Measurements from ENCODE around the gene SPTBN5. TPM values are rescaled to one million over a fixed set of nuclear protein-coding genes. Genes with fewer than 3 reads are reported as not detected.
A peak's percentile ranks its signal among the peaks of the same experiment; 100 is the strongest.

The SPTBN5 gene
- 6.8 and 15.0 TPM in 2 replicates for total RNA-seq

DNA sequence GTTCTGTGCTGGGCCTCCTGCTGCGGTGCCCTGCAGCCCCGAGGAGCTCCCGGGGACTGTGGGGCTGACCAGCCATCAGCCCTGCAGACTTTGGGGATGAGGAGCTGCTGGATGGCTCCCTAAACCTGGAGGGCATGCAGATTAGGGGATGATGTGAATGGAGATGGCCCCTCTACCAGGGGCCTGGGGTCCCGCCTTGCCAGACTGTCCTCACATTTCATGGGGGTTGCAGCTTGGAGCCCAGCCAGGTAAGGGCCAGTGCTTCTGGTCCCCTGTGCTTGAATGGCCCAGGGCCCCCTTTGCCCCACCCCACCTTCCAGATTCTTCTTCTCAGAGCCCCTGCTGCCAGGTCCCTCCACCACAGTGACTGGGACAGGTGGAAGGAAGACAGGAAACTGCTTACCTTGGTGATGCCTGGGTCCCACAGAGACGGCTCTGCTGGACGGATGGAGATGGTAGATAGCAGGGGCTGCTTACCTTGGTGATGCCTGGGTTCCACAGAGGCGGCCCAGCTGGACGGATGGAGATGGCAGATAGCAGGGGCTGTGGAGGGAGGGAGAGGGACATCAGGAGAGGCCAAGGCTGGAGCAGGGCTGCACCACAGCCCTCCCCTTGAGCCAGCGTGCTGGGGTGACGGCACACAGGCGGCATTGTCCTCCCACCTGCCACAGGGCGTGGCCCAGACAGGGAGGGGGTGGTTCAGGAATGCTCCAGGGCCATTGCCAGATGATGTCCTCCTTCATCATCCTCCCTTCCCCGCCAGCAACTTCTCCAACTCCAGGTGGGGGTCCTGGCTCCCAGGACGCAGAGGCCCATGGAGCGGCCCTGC, at the start of gene SPTBN5:
SPTBN5 (minus strand) TSS at position 632 of the 829 bp plus-strand sequence; CDS start at position 76, 556 bp downstream.
- no peak for DNase-seq (ENCODE audit: extremely low read depth, low read depth, low spot score)

DNA sequence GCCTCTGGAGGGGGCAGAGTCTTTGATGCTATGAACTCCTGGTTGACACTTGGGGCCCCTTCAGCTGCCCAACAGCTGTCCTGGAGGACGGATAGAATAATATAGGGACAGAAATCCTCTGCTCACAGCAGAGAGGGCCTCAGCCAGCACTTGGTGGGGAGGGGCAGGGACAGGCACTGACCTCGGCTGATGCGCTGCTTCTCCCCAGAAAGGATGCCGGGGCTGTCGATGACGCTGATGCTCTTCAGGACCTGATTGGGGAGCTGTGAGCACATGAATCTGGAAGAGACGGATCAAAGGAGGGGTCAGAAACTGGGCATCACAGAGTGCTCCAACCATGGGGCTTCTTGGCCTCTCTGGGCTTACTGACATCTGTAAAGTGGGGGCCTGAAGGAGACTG, 49.0 kb upstream of the SPTBN5 start:
- DNase-seq (ENCODE audit: extremely low read depth, low read depth, low spot score), result no peak

DNA sequence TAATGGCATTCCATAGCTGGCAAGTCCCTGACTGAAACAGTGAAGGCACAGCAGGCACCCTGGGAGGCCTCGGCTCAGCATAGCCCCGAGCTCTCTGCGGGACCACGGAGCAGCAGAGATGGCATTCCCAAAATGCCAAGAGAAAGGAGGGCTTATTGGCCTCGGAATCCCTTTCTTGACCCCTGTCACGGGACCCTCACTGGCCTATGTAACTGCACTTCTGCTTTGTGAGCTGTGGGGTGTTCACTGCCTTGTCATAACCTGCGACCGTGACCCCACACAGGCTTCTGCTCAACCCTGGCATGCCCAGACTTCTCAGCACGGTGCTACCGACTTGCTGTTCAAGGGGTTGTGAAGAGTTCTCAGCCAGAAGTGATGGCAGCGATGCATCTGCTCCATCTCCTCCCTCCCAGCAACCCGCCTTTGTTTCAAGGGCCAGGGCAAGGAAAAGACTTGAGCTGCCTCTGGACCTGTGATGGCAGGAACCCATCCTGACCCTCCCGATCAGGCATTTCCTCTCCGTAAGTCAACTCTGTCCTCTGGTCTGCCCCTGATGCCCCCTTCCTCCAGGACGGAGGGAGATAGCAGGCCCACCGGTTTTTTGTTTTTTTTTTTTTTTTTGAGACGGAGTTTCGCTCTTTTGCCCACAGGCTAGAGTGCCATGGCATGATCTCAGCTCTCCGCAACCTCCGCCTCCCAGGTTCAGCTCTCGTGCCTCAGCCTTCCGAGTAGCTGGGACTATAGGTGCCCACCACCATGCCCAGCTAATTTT, 48.0 kb upstream of the SPTBN5 start:
- DNase-seq (ENCODE audit: extremely low read depth, low read depth, low spot score), result no peak

DNA sequence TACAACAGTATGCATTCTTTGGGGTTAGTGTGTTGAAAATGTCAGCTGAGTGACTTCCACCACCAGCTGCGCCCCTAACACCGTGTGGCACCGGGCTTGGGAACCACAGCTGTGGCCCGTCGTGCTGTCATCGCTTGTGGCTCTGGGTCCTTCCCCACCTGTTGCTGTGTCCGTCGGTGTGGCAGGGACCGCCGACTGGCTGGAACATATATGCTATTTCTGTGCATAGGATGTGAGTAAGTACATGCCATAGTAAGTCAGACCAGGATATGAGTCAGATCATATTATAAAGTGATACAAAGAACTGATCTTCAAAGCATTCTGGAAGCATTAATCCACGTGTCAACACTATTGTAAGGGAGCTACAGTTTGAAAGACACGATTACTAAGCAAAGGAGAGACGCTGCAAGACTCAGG, 46.6 kb upstream of the SPTBN5 start:
- no peak for DNase-seq (ENCODE audit: extremely low read depth, low read depth, low spot score)

DNA sequence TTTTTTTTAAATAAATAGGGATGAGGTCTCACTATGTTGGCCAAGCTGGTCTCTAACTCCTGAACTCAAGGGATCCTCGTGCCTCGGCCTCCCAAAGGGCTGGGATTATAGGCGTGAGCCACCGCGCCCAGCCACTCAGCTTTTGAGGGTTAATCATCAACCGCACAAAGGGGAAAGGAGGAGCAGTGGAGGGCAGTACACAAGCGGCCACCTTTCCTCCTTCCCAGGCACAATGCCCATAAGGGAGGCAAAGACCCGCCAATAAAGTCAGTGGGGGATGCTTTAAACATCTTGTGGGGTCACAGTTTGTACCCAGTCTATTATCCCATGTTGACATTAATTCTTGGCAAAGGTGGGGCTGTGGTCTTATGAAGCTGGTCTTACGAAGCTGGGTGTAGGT, 46.1 kb upstream of the SPTBN5 start:
- DNase-seq (ENCODE audit: extremely low read depth, low read depth, low spot score), result no peak

DNA sequence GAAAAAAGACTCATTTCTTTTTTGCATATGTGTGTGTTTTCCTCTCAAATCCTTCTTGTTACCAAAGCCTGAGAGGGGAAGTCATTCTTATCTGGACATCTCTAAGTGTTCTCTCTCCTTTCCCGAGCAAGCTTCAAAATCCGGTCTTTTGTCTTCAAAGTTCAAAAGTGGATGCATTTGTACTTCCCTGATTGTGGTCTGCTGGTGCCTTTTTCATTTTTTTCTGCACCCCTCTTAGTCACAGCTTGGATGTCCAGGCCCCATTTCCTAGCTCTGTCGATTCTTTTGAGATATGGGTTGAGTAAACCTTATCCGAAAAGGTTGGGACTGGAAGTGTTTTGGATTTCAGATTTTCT, 43.7 kb upstream of the SPTBN5 start:
- DNase-seq (ENCODE audit: extremely low read depth, low read depth, low spot score), result no peak

DNA sequence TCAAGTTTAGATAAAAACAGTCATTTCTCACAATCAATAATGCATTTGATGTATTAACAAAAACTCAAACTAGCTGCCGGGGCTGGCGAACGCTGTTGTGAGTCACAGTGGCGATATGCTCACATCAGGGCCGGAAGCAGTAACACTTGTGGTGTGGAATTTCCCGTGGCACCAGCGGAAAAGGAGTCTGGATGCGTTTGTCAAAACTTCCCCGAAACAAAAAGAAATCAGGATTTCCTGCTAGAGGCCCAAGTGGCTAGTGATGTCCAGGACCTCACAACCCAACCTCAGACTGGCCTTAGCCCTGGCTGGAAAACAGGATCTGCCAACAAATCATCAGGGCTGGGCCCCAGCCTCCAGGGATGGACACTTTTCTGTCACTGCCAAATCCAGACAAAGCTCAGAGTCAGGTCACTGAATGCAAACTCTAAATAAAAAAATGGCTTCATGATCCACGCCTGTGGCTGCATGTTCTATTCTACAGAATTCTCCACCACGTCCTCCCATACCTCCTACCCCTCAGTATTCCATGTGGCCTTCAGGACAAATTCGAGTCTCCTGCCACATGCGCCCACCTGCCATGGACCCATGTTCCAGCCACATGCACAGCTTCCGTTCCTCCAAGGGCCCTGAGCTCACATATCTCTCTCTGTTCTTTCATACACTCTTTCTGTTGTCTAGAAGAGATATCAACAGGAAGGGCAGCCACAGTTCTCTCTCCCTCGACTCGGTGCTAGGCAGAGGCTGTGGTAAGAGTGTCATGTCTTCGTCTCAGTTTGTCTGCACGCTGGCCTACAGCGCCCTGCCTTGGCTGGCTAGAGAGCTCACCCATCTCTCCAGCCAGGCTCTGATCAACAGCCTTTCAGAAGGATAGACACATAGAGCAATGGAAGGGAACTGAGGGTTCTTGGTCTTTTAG, 43.1 kb upstream of the SPTBN5 start:
- peak; percentile 93 for DNase-seq (ENCODE audit: extremely low read depth, low read depth, low spot score)

DNA sequence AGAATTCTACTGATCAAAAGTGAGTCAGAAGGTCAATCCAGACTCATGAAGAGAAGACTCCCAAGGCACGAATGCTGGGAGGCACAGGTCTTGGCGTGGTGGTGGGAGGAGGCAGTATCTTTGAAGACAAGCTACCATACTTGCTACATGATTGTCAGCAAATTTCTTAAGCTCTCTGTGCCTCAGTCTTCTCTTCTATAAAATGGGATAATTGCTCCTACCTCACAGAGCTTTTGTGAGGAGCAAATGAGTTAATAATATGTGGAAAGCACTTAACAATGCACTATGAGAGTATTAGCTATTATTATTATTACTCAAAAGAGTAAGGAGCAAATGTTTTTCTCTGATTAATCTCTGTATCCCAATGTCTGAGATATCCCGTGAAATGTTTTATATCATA, 42.3 kb upstream of the SPTBN5 start:
- DNase-seq (ENCODE audit: extremely low read depth, low read depth, low spot score), result no peak

DNA sequence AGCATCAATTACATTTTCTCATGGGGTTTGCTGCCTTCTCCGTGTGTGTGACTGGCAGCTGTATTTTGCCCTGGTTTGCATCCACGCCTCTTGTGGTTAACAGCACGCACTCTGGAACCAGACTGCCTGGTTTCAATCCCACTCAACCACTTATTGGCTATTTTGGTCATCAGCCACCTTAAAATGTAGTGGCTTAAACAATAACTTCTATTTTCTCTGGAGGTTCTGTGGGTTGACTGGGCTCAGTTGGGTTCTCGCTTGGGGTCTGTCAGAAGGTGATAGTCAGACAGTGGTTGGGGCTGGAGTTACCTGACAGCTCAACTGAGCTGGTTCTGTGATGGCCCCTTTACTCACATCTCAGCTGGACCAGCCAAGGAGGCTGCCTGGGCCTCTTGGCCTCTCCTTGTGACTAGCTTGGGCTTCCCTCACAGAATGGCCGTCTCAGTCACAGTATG, 41.7 kb upstream of the SPTBN5 start:
- DNase-seq (ENCODE audit: extremely low read depth, low read depth, low spot score), result no peak

DNA sequence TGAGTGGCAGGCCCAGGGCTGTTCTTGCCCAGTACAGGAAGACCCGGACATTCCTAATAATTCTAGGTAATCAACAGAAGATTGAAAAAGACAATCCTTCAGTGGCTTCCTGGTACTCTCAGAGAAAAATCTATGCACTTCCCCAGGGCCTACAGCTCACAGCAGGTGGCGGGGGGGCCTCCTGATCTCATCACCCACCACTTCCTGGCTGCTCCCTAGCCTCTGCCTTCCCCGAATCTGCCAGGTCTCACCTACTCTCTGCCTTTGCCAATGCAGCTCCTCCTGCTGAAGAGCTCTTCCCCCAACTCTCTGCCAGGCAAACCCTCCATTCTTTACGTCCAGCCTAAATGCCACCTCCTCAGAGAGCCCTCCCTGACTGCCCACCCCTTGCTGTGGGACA, 41.0 kb upstream of the SPTBN5 start:
- no peak for DNase-seq (ENCODE audit: extremely low read depth, low read depth, low spot score)

DNA sequence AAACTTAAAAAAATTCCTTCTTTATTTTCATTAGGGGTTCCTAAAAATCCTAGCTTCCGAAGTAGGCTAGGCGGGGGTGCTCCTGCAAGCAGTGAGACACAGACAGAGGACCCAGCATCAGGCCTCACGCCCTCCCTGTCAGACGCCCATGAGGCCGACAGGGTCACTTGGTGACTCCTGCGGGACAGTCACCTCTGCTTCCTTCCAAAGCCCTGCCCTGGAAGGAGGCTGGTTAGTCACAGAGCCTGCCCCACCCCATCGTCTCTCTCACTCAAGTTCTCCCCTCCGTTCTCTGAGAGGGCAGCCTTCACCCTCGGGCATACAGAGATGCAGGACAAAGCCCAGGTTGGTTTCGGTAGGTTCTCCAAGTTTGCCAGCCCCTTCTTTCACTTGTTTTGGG, 39.9 kb upstream of the SPTBN5 start:
- no peak for DNase-seq (ENCODE audit: extremely low read depth, low read depth, low spot score)

DNA sequence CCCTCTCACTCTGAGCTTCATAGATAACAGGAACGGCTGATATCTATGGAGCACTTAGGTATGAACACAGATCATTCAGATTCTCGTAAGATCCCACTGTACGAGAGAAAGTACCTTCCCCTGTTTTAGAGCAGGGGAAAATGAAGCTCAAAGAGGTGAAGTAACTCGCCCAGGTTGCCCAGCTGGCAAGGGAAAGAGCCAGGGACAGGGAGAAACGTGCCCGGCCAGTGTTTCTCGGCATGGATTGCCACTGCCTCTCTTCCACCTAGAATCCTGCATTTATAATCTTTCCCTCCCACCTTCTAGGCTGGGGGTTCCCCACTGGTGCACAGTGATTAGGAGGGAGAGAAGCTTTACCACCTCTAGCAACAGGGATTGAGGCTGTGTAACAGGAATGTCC, 39.5 kb upstream of the SPTBN5 start:
- DNase-seq (ENCODE audit: extremely low read depth, low read depth, low spot score), result no peak

DNA sequence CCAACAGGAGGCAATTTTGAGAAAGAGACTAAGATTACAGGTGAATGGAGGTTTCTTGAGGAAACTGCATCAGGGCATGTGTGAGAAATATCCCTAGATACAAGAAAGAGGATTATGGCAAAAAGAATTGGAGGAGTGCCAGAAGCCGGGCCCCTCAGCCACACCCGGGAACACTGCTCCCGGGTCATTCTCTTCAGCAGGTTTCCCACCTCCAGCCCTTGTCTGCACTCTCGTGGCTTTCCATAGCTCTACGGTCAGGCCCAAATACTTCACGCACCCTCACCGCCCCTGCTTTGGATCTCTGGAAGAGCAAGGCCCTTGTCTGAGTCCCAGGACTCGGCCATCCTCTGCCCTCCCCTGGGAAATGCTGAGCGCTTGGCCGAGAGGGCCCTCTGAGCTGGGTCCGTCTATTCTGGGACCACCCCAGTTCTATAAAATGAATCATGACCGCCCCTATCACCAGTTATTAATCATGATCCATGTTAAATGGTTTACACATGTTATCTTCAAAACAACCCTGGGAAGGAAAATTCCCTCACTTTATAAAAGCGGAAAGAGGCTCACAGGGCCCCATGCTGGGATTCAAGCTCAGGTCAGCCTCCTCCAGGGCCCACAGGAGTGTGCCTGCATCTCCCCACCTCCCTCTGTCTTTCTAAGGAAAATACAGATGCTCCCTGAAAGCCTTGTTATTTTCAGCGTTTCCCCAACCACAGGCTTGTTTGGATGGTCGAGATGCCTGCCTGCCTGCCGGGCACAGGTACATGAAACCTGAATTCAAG, 38.8 kb upstream of the SPTBN5 start:
- no peak for DNase-seq (ENCODE audit: extremely low read depth, low read depth, low spot score)

DNA sequence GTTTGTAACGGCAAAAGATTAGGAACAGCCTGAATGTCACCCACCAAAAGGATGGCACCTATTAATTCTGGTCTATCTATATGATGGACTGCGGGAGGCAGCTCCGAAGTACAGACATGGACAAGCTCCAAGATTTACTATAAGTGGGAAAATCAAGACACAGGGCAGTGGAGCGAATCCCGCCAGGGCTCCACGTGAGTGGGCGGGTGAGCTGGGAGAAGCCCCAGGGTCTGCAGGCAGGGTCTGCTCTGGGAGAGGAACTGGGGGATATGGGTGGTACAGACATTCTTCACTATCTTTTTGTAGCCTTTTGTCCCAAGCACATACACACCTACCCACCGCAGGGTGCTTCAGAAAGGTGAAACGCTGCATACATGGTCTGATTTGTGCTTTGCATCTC, 38.2 kb upstream of the SPTBN5 start:
- no peak for DNase-seq (ENCODE audit: extremely low read depth, low read depth, low spot score)

DNA sequence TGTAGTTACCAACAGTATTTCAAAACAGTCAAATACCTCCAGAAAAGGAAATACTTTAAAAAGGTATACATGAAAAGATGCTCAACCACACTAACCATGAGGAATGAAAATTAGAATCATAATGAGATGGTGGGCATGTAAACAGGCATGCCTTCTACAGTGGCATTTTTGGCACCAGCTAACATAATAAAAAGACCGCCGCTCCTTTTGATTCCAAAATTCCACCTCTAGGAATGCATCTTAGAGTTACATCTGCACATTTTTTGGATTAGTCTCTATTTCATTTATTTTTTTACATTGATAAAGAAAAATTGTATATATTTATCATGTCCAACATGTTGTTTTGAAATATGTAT, 37.0 kb upstream of the SPTBN5 start:
- DNase-seq (ENCODE audit: extremely low read depth, low read depth, low spot score), result no peak

DNA sequence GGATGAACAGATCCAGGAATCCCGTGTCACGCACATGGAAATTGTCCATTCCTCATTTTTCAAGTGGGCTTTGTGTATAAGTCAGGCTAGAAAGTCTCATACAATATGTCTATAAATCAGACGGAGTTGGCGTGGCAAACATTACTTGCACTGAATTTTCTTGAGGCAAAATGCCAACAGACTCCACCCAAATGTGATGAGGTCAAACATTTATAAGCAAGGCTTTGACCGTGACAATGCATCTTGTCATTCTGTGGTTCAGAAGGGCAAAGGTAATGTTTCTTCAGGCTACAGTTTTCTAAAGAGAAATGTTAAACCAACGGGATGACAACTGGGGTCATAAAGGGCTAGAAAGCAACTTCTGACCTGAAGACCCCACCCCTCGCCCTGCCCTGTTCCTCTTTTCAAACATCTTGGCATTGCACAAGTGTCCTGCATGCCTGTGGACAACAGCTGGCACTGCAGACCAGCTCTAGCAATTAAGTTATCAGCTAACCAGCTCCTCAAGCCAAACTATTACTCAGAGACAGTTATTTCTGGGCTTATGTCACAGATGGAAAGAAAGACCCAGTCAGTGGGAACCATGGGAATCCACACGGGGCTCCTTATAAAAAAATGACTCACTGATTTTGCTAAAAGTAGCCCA, 36.5 kb upstream of the SPTBN5 start:
- DNase-seq (ENCODE audit: extremely low read depth, low read depth, low spot score), result no peak

DNA sequence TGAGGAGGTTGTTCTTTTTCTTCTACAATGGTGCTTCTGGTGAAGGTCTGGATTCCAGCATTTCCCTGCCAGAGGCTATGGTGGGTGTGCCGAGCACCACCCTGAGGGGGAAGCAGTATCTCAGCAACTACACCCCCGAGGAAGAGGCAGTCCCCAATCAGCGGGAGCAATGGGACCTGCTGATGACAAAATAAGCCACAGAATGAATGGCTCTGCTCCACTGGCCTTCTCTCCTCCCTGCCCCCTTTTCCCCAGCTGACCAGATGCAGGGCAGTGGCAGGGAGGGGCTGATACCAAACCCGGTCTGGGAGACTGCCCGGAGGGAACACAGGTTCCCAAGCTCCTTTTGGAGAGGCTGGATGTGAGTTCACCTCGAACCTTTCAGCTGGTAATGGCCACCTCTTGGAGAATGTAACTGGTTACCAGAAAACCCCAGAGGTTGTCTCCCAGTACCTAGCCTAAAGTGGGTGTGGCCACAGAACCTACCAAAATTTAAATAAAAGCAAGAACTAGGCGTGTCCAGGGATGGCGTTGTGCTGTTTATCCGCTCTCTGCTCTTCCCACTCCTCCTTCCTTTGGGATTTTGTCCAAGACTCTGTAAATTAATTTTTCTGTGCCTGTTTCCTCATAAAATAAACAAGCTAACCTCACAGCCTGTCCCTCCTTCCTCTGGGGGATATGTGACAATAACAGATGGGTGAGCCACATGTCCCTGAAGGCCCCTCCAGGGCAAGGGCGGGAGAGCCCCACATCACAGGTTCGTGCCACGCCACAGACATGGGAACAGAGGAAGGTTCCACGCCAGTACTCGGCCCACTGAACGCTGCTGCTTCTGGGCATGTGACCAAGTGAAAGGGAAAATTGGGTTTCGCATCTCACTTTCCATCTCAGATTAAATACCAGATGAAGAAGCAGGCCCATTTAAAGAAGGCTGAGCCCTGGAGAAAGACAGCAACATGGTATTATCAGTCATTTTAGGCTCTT, 35.1 kb upstream of the SPTBN5 start:
- DNase-seq (ENCODE audit: extremely low read depth, low read depth, low spot score), result no peak

DNA sequence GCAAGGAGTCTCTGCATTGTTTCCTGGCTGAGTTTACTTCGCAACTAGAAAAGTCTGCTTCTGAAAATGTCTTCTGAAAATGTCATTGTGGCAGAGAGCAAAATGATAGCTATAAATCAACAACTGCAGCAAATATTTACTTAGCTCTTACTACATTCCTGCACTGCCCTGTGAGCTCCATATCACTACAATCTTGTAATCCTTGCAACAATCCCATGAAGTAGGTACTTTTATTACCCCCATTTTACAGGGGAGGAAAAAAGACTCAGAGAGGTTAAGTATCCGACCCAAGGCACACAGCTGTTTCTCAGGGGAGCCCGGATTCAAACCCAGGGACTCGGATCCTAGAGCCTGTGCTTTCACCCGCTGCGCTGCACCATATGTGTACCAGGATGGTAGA, 34.2 kb upstream of the SPTBN5 start:
- no peak for DNase-seq (ENCODE audit: extremely low read depth, low read depth, low spot score)

DNA sequence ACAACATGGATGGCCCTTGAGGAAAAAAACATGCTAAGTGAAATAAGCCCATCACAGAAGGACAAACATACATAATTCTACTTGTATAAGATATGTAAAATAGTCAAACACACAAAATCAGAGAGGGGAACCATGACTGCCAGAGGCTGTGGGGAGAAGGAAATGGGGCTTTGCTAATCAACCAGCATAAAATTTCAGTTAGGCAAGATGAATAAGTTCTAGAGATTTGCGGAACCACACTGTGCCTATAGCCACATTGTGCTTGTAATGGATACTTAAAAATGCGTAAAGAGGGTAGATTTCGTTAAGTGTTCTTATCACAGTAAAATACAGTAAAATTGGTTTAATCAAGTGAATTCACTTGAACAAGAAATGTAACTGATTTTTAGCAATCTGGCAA, 33.7 kb upstream of the SPTBN5 start:
- DNase-seq (ENCODE audit: extremely low read depth, low read depth, low spot score), result no peak
